ENCODE measurements around the gene SIAH1. TPM values are rescaled to one million over a fixed set of nuclear protein-coding genes. Genes with fewer than 3 reads are reported as not detected.

The SIAH1 gene
- total RNA-seq, 2 donors from 2014 or later, result 19.7 to 27.9 TPM

DNA sequence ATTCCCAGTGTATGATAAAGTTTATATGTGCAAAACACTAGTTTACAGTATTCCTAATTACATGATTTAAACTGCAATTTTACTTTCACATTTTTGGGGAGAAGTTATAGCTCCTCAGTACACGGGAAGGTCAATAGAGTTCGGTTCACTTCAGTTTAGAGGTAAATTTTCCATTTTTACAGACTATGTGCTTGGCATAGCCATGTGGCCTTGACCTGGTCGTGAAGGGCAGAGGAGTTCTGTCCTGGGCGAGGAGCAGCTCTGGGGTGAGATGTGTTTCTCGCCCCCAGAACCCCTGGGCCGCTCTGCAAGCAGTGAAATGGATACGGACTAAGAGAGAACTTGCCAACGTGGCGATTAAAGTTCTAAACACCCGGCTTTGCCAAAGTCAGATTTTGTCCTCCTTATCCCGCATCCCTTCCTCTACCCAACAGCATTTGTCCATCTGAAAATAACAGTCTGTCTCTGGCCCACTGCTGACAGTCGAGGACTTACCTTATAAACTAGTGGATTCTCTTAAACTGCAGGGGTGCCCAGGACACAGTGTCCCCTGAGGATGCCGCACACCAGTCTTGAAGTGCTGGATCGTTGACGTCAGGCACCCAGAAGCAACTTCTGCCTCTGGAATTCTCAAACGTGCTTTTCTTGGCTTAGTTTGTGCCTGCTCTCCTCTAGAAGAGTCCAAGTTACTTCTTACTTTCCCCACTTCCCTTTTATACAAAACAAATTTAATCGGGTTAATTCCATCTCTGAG lies 1.5 kb upstream of the SIAH1 start:
- H3K4me3 ChIP-seq, result no peak overlapping the region
- H3K27ac ChIP-seq, result no peak overlapping the region
- TF ChIP-seq, protein P1, sequence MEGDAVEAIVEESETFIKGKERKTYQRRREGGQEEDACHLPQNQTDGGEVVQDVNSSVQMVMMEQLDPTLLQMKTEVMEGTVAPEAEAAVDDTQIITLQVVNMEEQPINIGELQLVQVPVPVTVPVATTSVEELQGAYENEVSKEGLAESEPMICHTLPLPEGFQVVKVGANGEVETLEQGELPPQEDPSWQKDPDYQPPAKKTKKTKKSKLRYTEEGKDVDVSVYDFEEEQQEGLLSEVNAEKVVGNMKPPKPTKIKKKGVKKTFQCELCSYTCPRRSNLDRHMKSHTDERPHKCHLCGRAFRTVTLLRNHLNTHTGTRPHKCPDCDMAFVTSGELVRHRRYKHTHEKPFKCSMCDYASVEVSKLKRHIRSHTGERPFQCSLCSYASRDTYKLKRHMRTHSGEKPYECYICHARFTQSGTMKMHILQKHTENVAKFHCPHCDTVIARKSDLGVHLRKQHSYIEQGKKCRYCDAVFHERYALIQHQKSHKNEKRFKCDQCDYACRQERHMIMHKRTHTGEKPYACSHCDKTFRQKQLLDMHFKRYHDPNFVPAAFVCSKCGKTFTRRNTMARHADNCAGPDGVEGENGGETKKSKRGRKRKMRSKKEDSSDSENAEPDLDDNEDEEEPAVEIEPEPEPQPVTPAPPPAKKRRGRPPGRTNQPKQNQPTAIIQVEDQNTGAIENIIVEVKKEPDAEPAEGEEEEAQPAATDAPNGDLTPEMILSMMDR (IDR thresholded peaks at IDR 0.05), result no peak
- no peaks in the 10 kb centered on the region for H3K36me3 ChIP-seq
- no peaks in the 10 kb centered on the region for H3K9me3 ChIP-seq
- DNase-seq, result no peak
- intact Hi-C loops (cut with DNase I), result no loop called here
- H3K4me1 ChIP-seq, result no peaks in the 10 kb centered on the region
- H3K9ac ChIP-seq (ENCODE audit: low read depth in 2 of 2, low read length in 2 of 2), result no peak overlapping the region
- H3K27me3 ChIP-seq, result no peaks in the 10 kb centered on the region

DNA sequence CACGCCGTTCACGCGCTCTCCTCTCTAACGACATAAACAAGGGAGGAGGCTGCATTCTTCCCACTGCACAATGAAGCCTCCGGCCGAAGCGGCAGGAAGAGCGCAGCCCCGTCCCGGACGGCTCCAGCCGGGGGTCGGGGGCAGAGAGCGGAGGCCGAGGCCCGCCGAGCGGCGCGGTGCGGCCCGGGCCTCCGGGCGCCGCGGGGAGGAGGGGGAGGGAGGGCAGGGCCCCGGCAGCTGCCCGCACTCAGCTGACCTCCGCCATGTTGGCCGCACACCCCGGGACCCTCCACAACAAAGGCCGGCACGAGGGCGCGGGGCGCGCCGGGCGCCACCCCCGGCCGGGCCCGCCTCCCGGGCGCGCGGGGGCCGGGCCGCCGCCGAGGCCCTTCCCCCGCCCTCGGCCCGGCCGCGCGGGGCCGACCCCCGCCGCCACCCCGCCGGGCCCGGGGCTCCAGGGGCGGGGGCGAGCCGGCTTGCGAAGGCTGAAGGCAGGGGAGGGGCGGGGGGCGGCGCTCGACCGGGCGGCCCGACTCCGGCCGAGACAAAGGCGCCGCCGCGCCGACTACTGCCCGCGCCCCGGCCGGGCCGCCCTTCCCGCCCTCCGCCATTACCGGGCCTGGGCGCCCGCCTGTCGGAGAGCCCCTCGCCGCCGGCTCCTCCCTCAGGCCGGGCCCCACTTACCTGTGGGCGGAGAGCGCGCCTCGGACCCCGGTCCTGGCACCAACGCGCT lies 527 bp downstream of the SIAH1 start:
- intact Hi-C loops (cut with DNase I), result no loop called here
- TF ChIP-seq, protein P1 (IDR thresholded peaks at IDR 0.05), result no peak
- H3K27me3 ChIP-seq, result no peaks in the 10 kb centered on the region
- peak overlapping the region; percentile 77 for H3K4me3 ChIP-seq
- H3K27ac ChIP-seq, result peak overlapping the region; percentile 95
- H3K9ac ChIP-seq (ENCODE audit: low read depth in 2 of 2, low read length in 2 of 2), result peak overlapping the region; percentile 71 to 100
- peak; percentile 65 for DNase-seq
- H3K36me3 ChIP-seq, result no peaks in the 10 kb centered on the region
- no peaks in the 10 kb centered on the region for H3K9me3 ChIP-seq
- H3K4me1 ChIP-seq, result no peaks in the 10 kb centered on the region

DNA sequence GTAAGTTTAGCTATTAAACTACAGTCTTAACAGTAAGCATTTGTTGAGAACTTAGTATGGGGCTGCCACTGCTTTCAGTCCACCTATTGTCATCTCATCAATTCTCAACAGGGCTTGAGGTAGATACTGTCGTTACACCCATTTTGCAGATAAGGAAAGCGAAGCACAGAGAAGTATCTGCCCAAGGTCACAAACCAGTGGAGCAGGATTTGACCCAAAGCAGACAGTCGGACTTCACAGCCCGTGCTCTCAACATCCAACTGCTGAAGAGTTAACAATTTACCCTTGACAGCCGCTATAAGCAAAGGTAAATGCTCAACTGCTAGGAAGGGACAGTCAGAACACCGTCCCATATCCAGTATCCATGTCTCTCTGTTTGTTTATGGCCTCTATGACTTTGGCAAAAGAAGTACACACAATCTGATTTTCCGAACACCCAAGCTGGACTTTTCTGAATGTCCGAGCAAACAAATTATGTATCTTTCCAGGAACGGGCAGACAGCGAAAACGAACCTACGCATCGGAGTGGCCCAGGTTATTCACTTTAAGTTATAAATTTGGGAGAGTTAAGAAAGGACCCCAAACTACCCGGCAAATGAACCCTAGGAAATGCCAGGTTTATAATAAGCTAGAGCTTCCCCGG lies 1.2 kb downstream of the SIAH1 start:
- H3K9me3 ChIP-seq, result no peaks in the 10 kb centered on the region
- H3K4me1 ChIP-seq, result no peaks in the 10 kb centered on the region
- TF ChIP-seq, protein P1 (IDR thresholded peaks at IDR 0.05), result no peak
- intact Hi-C loops (cut with DNase I), result no loop called here
- DNase-seq, result peak; percentile 53
- peak overlapping the region; percentile 66 for H3K4me3 ChIP-seq
- H3K27ac ChIP-seq, result peak overlapping the region; percentile 91
- H3K27me3 ChIP-seq, result no peaks in the 10 kb centered on the region
- H3K9ac ChIP-seq (ENCODE audit: low read depth in 2 of 2, low read length in 2 of 2), result peak overlapping the region; percentile 66 to 71
- H3K36me3 ChIP-seq, result no peaks in the 10 kb centered on the region

DNA sequence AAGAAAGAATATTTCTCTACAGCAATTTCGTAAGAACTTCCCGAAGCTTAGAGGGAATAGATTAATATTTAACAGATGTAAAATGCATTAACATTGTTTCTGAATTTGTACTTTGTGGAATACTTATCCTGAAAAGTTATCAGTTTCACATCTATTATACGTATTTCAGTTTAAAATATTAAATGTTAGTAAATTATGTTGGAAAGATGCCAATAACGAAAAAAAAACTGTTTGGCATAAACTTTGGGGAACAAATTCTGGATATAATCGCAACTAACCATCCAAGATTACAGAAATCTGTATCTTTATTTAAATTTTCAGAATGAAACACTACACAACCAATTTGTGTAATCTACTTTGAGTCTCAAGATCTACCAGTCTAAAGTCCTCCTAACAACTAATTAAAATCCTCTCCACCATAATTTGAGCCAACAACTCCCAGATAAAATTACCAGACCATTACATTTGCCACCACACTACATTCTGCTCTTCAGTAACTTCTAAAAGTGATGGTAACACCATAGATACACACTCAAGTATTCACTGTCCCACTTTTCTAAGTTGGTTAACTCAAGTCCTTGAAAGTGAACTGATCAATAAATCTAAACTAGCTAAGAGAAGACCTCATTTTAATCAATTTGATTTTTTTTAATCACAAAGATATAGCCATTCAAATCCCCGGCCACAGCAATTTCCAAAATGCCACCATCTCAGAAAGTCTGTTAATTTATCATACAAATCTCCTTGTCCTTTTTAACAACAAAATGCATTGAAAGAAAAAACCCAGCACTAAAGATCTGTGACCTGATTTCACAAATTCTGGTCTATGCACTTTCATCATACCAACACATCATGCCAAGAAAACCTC lies 2.0 kb downstream of the SIAH1 start:
- intact Hi-C loops (cut with DNase I), result no loop called here
- no peaks in the 10 kb centered on the region for H3K9me3 ChIP-seq
- peak overlapping the region; percentile 66 for H3K4me3 ChIP-seq
- H3K27me3 ChIP-seq, result no peaks in the 10 kb centered on the region
- DNase-seq, result no peak
- TF ChIP-seq, protein P1 (IDR thresholded peaks at IDR 0.05), result no peak
- no peaks in the 10 kb centered on the region for H3K36me3 ChIP-seq
- H3K27ac ChIP-seq, result peak overlapping the region; percentile 91
- H3K9ac ChIP-seq (ENCODE audit: low read depth in 2 of 2, low read length in 2 of 2), result peak overlapping the region in 1 of 2 donors; percentile 71
- H3K4me1 ChIP-seq, result no peaks in the 10 kb centered on the region

DNA sequence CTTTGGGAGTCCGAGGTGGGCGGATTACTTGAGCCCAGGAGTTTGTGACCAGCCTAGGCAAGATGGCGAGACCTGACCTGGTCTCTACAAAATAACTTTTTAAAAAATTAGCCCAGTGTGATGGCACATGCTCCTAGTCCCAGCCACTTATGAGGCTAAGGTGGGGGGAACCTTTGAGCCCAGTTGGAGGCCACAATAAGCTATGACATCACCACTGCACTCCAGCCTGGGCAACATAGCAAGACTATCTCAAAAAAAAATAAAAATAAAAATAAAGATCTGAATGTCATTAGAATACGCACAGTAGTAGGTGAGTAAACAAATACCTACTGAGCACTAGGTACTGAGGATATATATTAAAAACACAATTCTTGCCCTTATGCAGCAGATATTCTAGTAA lies 3.1 kb downstream of the SIAH1 start:
- intact Hi-C loops (cut with DNase I), result no loop called here
- Histone ChIP-seq H3K4me3 (no peak overlapping the region), H3K4me1 (no peaks in the 10 kb centered on the region), H3K9ac (ENCODE audit: low read depth in 2 of 2, low read length in 2 of 2) (no peak overlapping the region), H3K9me3 (no peaks in the 10 kb centered on the region), H3K36me3 (no peaks in the 10 kb centered on the region), H3K27ac (no peak overlapping the region), H3K27me3 (no peaks in the 10 kb centered on the region)
- DNase-seq, result no peak
- TF ChIP-seq, protein P1 (IDR thresholded peaks at IDR 0.05), result no peak
